Jurkat, Clone E6-1 (cell line): Measurements from ENCODE around the gene ARHGAP26.
A peak's percentile ranks its signal among the peaks of the same experiment; 100 is the strongest.

ENCODE experiments used
- DNase-seq: peaks from one replicate; pipeline ENCODE4 v3.0.0-alpha.2; 2011; ENCODE audit warnings: low read depth, low spot score
- H3K4me3 ChIP-seq: 2 replicates; pipeline ENCODE4 v1.5.1; 2011; ENCODE audit warnings: mild to moderate bottlenecking, low read length, control low read depth, moderate library complexity

The ARHGAP26 gene

GRCh38 chr5:142780871-142781270 lies 10.7 kb downstream of the ARHGAP26 start:
- no peak overlapping the region for H3K4me3 ChIP-seq
- DNase-seq, result no peak

DNA sequence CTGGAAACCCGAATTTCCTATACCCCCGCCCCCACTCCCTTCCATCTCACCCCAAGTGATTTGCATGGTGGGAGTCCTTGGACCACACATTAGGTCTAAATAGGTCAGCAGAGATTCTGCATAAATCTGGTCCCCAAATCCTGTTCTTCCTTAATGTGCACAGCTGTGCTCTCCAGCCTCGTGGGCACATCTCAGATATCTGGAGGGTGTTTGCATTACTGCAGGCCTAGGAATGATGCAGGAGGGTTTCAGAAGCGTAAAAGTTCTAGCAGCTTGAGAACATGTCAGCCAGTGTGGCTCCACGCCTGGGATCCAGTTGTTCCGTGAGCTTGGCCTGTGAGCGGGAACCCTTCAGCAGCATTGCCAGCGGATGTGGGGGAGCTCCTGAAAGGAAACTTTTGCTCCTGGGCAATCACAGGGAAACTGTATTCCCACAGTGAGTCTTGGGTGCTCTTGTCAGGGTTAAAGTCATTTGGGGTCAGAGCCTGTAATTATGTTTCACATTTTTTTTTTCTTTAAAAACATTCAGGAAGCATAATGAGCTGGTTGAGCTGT lies 12.9 kb downstream of the ARHGAP26 start:
- no peak overlapping the region for H3K4me3 ChIP-seq
- DNase-seq, result no peak

GRCh38 chr5:142783601-142784341 lies 13.6 kb downstream of the ARHGAP26 start:
- no peak overlapping the region for H3K4me3 ChIP-seq
- DNase-seq, result no peak

- no peak for DNase-seq
- H3K4me3 ChIP-seq, result no peak overlapping the region
Observed at GRCh38 chr5:142784401-142784955, 14.3 kb downstream of the ARHGAP26 start.

DNA sequence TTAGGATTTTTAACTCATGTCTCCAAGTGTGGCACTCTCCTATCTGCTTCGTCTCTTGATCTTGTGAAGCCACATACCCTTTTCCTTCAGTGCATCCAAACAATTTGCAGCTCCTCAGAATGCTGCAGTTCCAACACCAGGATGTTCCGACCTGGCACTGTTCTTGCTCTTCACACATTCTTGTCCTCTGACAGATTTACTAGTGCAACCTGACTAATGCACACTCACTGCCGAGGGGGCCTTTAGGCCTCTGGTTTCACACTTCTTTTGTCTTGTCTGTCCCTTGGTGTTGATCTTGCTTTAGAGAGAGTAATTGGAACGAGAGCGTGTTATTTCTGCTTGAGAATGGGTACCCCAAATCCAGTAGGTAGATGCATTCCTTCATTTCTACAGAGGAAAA lies 15.0 kb downstream of the ARHGAP26 start:
- H3K4me3 ChIP-seq, result no peak overlapping the region
- no peak for DNase-seq

DNA sequence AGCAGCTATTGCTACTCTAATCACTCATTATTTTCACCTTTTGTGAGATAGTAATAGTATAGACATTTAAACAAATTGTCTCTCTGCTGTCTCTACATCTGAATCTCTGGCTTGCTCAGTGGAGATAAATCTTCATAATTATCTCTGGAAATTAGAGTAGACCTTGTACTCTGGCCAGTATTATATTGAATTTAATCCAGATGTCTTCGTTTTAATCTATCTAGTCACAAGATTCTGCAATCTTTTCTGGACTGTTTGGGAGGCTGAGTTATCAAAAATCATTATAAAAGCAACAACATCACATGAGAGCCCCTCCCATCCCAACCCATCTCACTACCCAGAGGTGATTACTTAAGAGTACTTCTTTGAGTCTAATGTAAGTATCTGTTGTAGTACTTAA lies 19.0 kb downstream of the ARHGAP26 start:
- H3K4me3 ChIP-seq, result no peak overlapping the region
- no peak for DNase-seq

DNA sequence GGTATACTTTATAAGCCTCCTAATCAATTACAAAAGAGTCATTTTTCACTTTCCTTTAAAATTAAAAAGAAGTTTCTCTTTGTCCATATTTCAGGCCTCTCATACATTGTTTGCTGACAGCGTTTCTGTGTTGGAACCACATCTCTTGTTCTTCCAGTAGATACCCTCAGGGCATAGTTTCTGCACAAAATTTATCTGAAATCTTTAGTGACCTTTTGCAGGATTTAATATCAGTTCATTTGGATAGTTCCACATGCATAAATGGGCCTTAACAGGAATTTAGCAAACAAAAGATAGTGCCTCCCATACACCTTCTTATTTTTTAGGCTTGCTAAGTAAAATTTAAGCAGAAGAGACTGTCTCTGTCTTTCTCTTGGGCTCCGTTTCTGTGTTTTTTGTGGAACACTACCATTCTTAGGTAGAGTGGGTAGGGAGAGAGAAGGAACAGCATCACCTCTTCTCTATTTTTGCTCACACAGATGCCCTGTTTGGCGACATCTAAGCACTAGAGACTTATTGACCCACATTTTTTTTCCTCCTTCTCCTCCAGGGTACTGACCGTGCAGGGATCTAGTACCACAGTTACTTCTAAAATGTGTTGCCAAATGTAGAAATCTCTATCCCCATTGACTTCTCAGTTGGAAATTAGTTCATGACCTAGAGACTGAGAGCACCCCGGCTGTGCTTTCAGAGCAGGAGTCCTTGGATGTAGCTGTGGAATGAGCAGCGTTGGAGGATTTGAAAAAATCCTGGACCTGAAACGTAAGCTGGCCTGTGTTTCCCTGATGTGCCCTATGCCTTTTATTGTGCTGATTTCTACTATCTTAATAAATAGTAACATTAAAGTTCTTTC lies 22.1 kb downstream of the ARHGAP26 start:
- no peak for DNase-seq
- H3K4me3 ChIP-seq, result no peak overlapping the region

DNA sequence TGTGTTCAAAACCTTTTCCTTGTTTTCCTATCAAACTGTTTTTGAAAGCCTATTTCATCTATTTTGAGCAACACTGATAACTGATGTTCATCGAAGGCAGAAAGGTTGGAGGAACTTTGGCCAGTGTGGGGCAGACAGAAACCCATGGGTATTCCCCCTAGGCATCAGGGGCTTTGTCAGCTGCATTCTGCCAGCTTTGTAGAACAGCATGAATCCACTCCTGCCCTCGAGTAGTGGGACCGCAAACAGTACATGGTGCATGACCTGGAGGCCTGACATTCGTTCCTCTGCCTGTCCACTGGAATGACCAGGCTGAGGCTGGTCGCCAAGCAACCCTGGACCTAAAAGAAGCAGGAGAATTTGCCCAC lies 22.7 kb downstream of the ARHGAP26 start:
- DNase-seq, result no peak
- no peak overlapping the region for H3K4me3 ChIP-seq

DNA sequence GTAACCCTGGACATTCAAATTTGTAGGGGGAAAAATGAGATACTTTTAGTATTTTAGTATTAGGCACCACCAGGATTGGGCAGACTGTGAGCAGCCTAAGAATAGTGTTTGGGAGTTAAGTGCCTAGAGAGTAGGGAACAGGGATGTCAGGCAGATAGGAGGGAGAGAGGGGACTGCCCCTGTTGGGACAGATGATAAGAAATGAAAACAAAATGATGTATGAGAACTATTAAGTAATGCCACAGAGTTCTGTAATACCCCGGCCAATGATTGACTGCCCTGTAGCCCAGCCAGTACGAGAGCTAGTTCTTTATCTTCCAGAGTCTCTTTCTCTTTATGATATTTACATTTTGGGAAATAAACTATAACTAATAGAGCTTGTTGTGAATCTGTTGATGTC lies 24.4 kb downstream of the ARHGAP26 start:
- DNase-seq, result no peak

GRCh38 chr5:142795251-142795650 lies 25.1 kb downstream of the ARHGAP26 start:
- DNase-seq, result no peak
- H3K4me3 ChIP-seq, result no peak overlapping the region

More for the DNA sequence above, 24.4 kb downstream of the ARHGAP26 start:
- H3K4me3 ChIP-seq, result no peak overlapping the region

GRCh38 chr5:142796492-142797109 lies 26.4 kb downstream of the ARHGAP26 start:
- H3K4me3 ChIP-seq, result no peak overlapping the region
- DNase-seq, result no peak

DNA sequence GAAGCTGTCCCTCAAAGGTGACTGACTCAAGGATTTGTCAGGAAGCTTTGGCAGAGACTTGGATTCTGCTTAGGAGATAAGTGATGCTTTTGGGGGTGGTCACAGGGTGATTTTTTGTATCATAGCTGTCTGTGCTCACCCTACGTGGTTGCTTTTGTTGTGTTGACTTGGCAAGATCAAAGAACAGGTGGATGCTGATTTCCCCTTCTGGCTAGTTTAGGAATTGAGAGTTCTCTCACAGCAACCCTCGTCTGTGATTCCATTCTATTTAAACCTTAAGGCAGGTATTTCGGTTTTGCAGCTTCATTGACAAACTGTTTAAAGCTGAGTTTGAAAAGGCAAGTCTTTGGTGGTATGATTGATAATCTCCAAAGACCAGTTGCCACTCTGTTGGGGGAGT lies 27.2 kb downstream of the ARHGAP26 start:
- peak; percentile 69 for DNase-seq
- no peak overlapping the region for H3K4me3 ChIP-seq

GRCh38 chr5:142798099-142798770 lies 28.1 kb downstream of the ARHGAP26 start:
- peak overlapping the region; percentile 20 for H3K4me3 ChIP-seq
- DNase-seq, result peak; percentile 91

DNA sequence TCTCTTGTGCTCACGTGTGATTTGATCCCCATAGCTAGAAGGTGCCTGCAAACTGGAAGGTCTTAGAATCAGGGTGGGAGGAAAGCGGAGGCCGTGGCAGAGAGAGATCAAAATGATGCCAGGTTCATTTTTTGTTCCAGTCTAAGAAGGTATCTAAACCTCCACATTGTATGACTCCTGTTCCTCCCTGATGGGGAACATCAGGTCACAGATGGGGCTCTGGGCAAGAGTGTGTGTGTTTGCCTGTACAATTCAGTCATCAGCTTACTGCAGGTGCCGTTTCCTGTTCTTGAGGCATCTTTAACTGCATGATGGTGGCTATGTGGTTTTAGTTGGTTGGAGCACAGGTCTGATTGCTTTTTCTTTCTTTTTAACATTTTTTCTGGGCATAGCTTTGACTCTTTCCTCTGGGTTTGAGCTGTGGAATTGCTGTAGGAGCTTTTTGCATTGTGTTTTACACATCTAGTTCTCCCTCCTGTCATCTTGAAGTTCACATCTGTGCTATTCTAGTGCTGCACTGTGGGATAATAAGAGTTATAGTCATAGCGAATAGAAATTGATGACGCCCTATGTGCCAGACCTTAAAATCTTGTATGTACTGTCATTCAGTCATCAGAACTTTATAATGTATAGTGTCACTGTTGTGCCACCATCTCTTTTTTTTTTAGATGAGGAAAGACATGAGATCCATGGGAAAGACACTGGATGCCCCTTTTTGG lies 30.8 kb downstream of the ARHGAP26 start:
- DNase-seq, result peak; percentile 95

DNA sequence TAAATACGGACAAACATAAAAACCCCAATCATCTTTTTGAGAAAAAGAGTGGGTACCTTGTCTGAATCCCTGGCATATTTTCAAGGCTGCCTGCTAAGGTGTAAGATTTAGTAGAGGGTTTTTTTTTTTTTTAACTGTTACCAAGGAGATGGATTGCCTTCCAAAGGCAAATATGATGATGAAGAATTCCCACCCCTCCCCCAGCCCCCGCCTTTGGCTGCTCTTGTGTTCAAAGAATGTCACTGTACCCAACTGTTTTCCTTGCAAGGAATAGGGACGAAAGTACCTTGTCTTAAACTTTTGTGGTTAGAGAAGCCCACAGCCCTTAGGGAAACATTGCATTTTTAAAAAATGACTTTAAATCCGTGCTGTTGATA lies 31.3 kb downstream of the ARHGAP26 start:
- peak overlapping the region; percentile 49 for H3K4me3 ChIP-seq
- no peak for DNase-seq

More for the DNA sequence above, 30.8 kb downstream of the ARHGAP26 start:
- peak overlapping the region; percentile 49 for H3K4me3 ChIP-seq

- H3K4me3 ChIP-seq, result no peak overlapping the region
- no peak for DNase-seq
Observed at GRCh38 chr5:142803428-142804125, 33.4 kb downstream of the ARHGAP26 start.

GRCh38 chr5:142805339-142805738 lies 35.2 kb downstream of the ARHGAP26 start:
- H3K4me3 ChIP-seq, result no peak overlapping the region
- no peak for DNase-seq

- no peak for DNase-seq
- no peak overlapping the region for H3K4me3 ChIP-seq
Observed at GRCh38 chr5:142806841-142807267, 36.7 kb downstream of the ARHGAP26 start.
